HPDE6-E6E7 (cell line): ENCODE data around the gene RTKN2.
"Not testable (repeated sequence)": the region's sequence is repeated elsewhere in the genome, so short reads cannot be mapped to it uniquely, and the experiment has no call there.

ENCODE experiments used
- DNase-seq: peaks from one replicate; pipeline ENCODE4 v3.0.0; 2011; ENCODE audit warnings: missing footprints; ENCODE audit errors: extremely low spot score

RTKN2 gene

DNA sequence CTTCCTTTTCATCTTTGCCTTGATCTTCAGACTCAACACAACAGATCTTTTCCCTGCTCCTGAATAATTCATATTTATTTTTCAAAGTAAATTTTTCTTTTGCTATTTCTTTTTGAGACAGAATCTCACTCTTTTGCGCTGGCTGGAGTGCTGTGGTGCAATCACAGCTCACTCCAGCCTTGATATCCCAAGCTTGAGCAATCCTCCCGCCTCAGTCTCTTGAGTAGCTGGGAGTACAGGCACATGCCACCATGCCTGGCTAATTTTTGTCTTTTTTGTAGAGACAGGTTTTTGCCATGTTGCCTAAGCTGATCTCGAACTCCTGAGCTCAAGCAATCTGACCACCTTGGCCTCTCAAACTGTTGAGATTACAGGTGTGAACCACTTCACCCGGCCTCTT is 9.2 kb downstream of the RTKN2 start:
- DNase-seq: no peak

DNA sequence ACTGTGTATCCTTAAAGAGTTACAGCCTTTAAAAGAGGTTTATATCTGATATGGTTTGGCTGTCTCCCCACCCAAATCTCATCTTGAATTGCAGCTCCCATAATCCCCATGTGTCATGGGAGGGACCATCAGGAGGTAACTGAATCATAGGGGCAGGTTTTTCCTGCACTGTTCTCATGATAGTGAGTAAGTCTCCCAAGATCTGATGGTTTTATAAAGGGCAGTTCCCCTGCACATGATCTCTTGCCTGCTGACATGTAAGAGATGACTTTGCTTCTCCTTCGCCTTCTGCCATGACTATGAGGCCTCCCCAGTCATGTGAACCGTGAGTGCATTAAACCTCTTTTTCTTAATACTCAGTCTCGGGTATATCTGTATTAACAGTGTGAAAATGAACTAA is 9.7 kb downstream of the RTKN2 start:
- DNase-seq: no peak

GRCh38 chr10:62253704-62254103 is 14.9 kb downstream of the RTKN2 start:
- no peak for DNase-seq

DNA sequence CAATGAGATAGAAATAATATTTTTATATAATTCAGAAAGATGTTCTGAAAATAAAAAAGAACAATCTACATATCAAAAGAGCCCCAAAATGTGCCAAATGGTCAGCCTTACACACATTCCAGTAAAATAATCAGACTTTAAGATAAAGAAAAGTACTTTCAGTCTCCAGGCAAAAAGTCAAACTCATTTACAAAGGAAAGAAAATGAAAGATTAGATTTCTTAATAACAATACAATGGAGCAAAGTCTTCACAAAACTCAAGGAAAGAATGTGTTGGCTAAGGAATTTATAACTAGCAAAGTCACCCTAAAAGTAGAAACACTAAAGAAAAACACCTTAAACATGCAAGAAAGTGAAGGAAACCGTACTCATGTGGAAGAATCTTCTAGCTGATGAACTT is 16.6 kb downstream of the RTKN2 start:
- no peak for DNase-seq

GRCh38 chr10:62250594-62251198 is 17.9 kb downstream of the RTKN2 start:
- peak; percentile 37 for DNase-seq

- no peak for DNase-seq
These were observed 18.7 kb downstream of the RTKN2 start for GRCh38 chr10:62249957-62250356.

DNA sequence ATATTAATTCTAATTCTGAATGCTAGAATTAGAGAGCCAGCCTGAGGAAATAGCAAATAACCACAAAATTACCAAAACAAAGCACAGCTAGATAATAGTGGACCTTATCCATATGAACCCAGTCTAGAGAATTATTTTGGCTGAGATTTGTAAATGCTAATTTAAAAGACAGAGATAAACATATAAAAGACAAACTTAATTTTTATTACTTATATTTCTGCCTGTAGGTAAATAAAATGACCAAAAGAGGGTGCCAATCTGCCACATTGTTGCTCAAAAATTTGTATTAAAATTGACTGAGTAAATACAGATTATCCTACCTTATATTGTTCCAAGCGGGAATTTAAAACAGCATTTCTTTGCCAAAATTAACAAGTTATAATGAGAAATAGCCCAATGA is 20.2 kb downstream of the RTKN2 start:
- no peak for DNase-seq

DNA sequence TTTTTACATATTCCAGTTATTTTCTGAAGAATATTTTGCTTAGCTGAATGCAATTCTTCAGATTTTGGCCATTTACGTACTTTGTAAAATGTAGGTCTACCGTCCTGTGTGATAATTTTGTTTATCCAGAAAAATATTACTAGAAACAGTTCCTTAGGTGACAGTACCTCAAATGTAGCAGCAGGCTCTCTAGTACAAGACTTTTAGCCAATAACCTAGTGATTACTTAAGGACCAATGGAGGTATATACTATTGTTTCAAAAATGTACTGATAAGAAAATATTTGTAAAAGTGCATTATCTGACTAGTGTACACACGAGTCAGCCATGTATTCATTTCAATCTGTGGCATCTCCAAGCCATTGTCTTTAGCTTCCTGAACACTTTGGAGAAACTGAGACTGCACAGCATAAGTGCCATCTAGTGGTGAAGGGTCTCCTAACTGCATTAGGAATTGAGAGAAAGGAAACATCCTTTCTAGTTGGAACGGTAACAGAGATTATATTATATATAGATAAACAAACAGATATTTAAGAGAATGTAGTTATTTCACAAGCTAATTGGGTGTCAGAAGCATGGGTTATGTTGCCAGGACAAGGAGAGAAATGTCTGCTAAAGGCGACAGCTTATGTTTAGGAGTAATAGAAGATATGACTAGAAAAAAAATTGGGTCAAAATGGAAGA is 23.7 kb downstream of the RTKN2 start:
- no peak for DNase-seq

DNA sequence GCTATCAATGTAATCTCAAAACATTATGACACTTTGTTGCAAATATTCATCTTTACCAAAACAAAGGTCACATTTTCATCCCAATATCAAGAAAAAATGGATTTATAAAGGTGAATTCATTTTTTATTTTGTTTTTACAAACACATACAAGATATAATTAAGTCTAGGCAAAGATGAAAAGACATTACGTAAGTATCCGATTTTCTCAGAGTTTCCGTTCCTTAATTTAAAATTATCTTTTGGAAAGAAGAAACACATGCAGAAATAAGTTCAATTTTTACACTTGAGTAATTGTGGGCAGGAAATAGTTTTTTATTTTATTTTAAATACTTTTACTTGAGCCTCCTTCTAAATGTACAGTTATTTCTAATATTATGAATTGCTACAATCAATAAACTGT is 24.6 kb downstream of the RTKN2 start:
- DNase-seq: no peak

DNA sequence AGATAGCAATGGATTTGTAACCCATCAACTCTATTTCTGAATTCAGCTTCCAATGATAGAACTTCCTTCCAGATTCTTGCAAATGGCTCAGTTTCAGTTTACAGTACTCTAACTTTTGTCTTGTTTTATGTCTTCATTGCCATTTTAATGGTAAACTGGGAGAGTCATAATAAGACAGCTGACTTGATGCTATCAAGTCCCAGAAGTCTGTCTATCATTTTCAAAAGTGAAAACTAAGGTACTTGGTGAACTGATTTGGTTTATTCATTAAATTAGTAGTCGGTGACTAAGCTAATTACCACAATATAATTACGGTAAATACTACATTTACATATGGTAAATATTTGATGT is 25.0 kb downstream of the RTKN2 start:
- no peak for DNase-seq

- peak; percentile 40 for DNase-seq
These were observed 25.5 kb downstream of the RTKN2 start for GRCh38 chr10:62242965-62243646.

DNA sequence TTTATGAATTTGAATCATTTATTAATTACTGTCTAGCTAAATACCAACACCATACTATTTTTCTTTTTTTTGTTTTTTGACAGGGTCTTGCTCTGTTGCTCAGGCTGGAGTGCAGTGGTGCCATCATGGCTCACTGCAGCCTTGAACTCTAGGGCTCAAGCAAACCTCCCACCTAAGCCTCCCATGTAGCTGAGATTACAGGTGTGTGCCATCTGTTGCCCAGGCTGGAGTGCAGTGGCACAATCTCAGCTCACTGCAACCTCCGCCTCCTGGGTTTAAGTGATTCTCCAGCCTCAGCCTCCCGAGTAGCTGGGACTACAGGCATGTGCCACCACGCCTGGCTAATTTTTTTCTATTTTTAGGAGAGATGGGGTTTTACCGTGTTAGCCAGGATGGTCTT is 27.1 kb downstream of the RTKN2 start:
- DNase-seq: not testable (repeated sequence)

GRCh38 chr10:62239994-62240393 is 28.6 kb downstream of the RTKN2 start:
- DNase-seq: no peak

DNA sequence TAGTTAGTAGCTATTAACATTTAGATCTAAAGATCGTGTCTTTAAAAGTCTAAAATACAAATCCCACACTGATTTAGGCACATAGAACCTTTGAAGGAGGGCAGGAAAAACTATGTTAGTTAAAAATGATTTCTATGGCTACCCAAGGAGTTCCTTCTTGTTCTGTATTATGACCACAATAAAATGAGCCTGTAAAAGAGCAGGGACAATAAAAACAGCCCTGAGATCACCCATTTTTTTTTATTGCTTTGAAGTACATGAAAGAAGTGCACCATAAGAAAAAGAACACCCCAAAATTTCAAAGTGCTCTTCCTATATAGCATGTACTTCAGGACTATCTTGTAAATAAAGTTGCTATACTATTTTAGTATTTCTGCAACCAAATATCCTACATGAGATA is 29.8 kb downstream of the RTKN2 start:
- no peak for DNase-seq

GRCh38 chr10:62237966-62238365 is 30.7 kb downstream of the RTKN2 start:
- no peak for DNase-seq

DNA sequence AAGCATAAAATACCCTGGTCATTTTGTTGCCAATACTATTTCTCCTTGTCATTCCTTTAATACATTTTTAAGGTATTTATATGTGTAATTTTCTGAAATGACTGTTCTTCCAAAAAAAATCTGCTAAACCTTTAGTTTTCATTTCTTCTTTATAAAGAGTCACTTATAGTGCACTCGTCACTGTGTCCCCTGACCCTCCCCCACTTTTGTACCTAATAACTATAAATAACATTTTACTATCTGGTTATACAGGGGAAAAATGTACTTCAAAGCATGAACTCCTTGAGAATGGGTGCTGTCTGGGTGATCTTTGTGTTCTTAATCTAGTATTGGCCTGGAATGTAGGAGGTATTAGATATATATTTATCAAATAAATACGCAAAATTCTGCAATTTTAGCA is 31.1 kb downstream of the RTKN2 start:
- DNase-seq: no peak

GRCh38 chr10:62234077-62234605 is 34.5 kb downstream of the RTKN2 start:
- no peak for DNase-seq

- no peak for DNase-seq
These were observed 35.1 kb downstream of the RTKN2 start for GRCh38 chr10:62233356-62234076.

DNA sequence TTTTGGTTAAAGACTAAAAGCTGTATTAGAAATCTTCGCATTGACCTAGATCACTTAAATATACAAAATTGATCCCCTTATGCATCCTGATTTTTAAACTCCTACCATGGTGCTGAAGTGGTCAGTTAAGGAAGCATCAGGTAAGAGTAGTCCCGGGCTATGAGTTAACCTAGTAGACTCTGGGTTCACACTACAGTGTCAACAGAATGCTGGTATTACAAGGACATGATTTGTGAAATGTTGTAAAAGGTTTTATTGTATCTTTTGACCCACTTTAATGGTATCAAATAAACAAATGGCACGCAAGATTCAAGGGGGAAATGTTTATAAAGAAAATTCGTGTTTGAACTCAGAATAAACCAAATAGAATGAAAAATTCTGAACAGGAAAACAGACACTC is 36.8 kb downstream of the RTKN2 start:
- no peak for DNase-seq

- DNase-seq: no peak
These were observed 37.3 kb downstream of the RTKN2 start for GRCh38 chr10:62231371-62231770.

- DNase-seq: no peak
These were observed 38.1 kb downstream of the RTKN2 start for GRCh38 chr10:62230344-62231121.

DNA sequence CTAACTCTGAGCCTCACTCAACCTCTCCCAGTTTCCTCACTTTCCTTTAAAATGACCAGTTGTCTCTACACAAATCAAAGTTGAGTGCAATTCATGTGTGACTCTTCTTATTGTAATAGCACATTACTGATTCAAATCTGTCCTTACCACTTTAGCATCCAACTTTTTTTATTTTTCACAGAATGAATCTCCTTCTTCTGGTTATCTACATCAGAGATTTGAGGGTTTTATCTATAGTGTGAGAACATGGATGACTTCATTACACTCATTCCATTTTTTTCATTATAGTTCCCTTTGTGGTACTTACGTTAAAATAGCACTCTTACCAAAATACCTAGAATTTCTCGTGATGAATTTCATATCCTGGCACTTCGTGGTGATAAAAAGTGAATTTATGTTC is 43.3 kb downstream of the RTKN2 start:
- no peak for DNase-seq
